Esophagus squamous epithelium (tissue), 5 donors: ENCODE results near the gene C2orf76. TPM values are rescaled to one million over a fixed set of nuclear protein-coding genes. Genes with fewer than 3 reads are reported as not detected.
A peak's percentile ranks its signal among the peaks of the same experiment; 100 is the strongest.

Experiments used
- DNase-seq: peaks from one replicate; lab custom pipeline; 2025; lab: John Stamatoyannopoulos, UW
- H3K27ac ChIP-seq, 4 donors: fragments of 200-600 bp; sonication (generic); one replicate each; pipeline ENCODE4 v1.5.1; 2016 to 2019; ENCODE audit warnings: mild to moderate bottlenecking in 1 of 4
- H3K27me3 ChIP-seq, 4 donors: fragments of 200-600 bp; sonication (generic); 1 replicate in 3 of 4; 2 replicates in 1 of 4; pipeline versions ENCODE4 v1.5.1 to v1.6.0; 2017 to 2021; ENCODE audit warnings: antibody characterized with exemption in 1 of 4
- H3K36me3 ChIP-seq, 3 donors: fragments of 200-600 bp; sonication (generic); one replicate each; pipeline ENCODE4 v1.5.1; 2016 to 2019
- H3K4me1 ChIP-seq, 3 donors: fragments of 200-600 bp; sonication (generic); one replicate each; pipeline ENCODE4 v1.5.1; 2017 to 2019
- H3K4me3 ChIP-seq, 4 donors: fragments of 200-600 bp; sonication (generic); 1 replicate in 3 of 4; 2 replicates in 1 of 4; pipeline ENCODE4 v1.5.1; 2016 to 2019; ENCODE audit warnings: mild to moderate bottlenecking in 2 of 4, moderate library complexity in 1 of 4
- H3K9me3 ChIP-seq, 3 donors: fragments of 200-600 bp; sonication (generic); one replicate each; pipeline ENCODE4 v1.5.1; 2016 to 2019
- CTCF ChIP-seq, 6 experiments: fragments of 450-650 bp in 4 of 6; fragments of 200-600 bp in 2 of 6; sonication (generic) in 2 of 6; IDR thresholded peaks; one replicate each; pipeline ENCODE4 v1.5.1; 2016 to 2019; ENCODE audit warnings: antibody characterized with exemption in 6 of 6, mild to moderate bottlenecking in 4 of 6, moderate library complexity in 4 of 6
- POLR2A ChIP-seq, 4 donors: fragments of 450-650 bp; IDR thresholded peaks; one replicate each; pipeline ENCODE4 v1.6.1; 2017; ENCODE audit warnings: antibody characterized with exemption in 4 of 4, mild to moderate bottlenecking in 4 of 4, moderate library complexity in 3 of 4
- WGBS, 2 donors: methylation state at CpG; one replicate each; pipeline ENCODE4 v1.1.5; 2018; 5-methylcytosine and 5-hydroxymethylcytosine counted together
- intact Hi-C: fragments of 100-400 bp; cut with DNase I; formaldehyde crosslinking; loops from one replicate; pipeline ENCODE4 v1.15.0; 2022
- total RNA-seq, 4 donors: library from RNA; depleted of rRNA; stranded (reverse); fragments of >200 nt; gene quantifications; one replicate each; pipeline ENCODE4 v1.1.0, GENCODE V29; 2016
- donor health status: DM: yes; HTN: yes; CAD: no.

C2orf76 gene
- total RNA-seq, 4 donors from 2014 or later, result 5.7 to 9.7 (median 8.4) TPM

- H3K36me3 ChIP-seq, result no peaks in the 10 kb centered on the region
- TF ChIP-seq CTCF (IDR thresholded peaks at IDR 0.05) (no peak), POLR2A (IDR thresholded peaks at IDR 0.05) (no peak)
- H3K27ac ChIP-seq, result no peak overlapping the region
- no peaks in the 10 kb centered on the region for H3K27me3 ChIP-seq
- no peaks in the 10 kb centered on the region for H3K9me3 ChIP-seq
- no peak overlapping the region for H3K4me3 ChIP-seq
- DNase-seq, result no peak
- intact Hi-C loops, result no loop called here
- peaks cover 0 to 22% (median 8%) of the 10 kb centered on the region in 3 donors for H3K4me1 ChIP-seq
- WGBS, 2 donors, result 83 to 98% methylated on average over 6 of the region's 6 CpGs
Observed at GRCh38 chr2:119327431-119327830, 39.2 kb downstream of the C2orf76 start.

GRCh38 chr2:119326938-119327337 lies 39.7 kb downstream of the C2orf76 start:
- WGBS, 2 donors, result 78 to 89% methylated on average over 1 of the region's 1 CpG
- no peak for DNase-seq

GRCh38 chr2:119324685-119325270 lies 41.9 kb downstream of the C2orf76 start:
- peaks cover 0 to 26% (median 8%) of the 10 kb centered on the region in 3 donors for H3K4me1 ChIP-seq
- no peaks in the 10 kb centered on the region for H3K9me3 ChIP-seq
- no peak for DNase-seq
- H3K4me3 ChIP-seq, result no peak overlapping the region
- H3K27ac ChIP-seq, result peak overlapping the region in 2 of 4 donors; percentile 77 to 82
- TF ChIP-seq POLR2A (IDR thresholded peaks at IDR 0.05), result no peak
- TF ChIP-seq CTCF (IDR thresholded peaks at IDR 0.05), result no peak
- WGBS, 2 donors, result 85 to 92% methylated on average over 9 of the region's 9 CpGs
- H3K27me3 ChIP-seq, result no peaks in the 10 kb centered on the region
- intact Hi-C loops, result no loop called here
- H3K36me3 ChIP-seq, result no peaks in the 10 kb centered on the region

More at GRCh38 chr2:119326938-119327337, 39.7 kb downstream of the C2orf76 start:
- Histone ChIP-seq H3K4me3 (no peak overlapping the region), H3K36me3 (no peaks in the 10 kb centered on the region), H3K27ac (no peak overlapping the region), H3K27me3 (no peaks in the 10 kb centered on the region), H3K9me3 (no peaks in the 10 kb centered on the region), H3K4me1 (peaks cover 0 to 22% (median 8%) of the 10 kb centered on the region in 3 donors)
- intact Hi-C loops, result no loop called here
- TF ChIP-seq POLR2A (IDR thresholded peaks at IDR 0.05), result no peak
- TF ChIP-seq CTCF (IDR thresholded peaks at IDR 0.05), result no peak

GRCh38 chr2:119323459-119323858 lies 43.2 kb downstream of the C2orf76 start:
- Histone ChIP-seq H3K36me3 (no peaks in the 10 kb centered on the region), H3K4me1 (peaks cover 0 to 40% (median 8%) of the 10 kb centered on the region in 3 donors), H3K27me3 (no peaks in the 10 kb centered on the region), H3K9me3 (no peaks in the 10 kb centered on the region), H3K4me3 (no peak overlapping the region), H3K27ac (peak overlapping the region; percentile 18 to 82 (median 74))
- TF ChIP-seq CTCF (IDR thresholded peaks at IDR 0.05) (no peak), POLR2A (IDR thresholded peaks at IDR 0.05) (no peak)
- DNase-seq, result no peak
- intact Hi-C loops, result no loop called here
- 37% methylated on average over 8 of the region's 8 CpGs for WGBS, 2 donors

GRCh38 chr2:119319593-119319992 lies 47.0 kb downstream of the C2orf76 start:
- Histone ChIP-seq H3K9me3 (no peaks in the 10 kb centered on the region), H3K4me1 (peaks cover 0 to 74% (median 8%) of the 10 kb centered on the region in 3 donors), H3K4me3 (no peak overlapping the region), H3K27me3 (no peaks in the 10 kb centered on the region), H3K27ac (no peak overlapping the region), H3K36me3 (no peaks in the 10 kb centered on the region)
- WGBS, 2 donors, result 64 to 72% methylated on average over 7 of the region's 7 CpGs
- intact Hi-C loops, result no loop called here
- DNase-seq, result no peak
- TF ChIP-seq POLR2A (IDR thresholded peaks at IDR 0.05), result no peak
- no peak for TF ChIP-seq CTCF (IDR thresholded peaks at IDR 0.05)
